ENCODE results near the gene ABR. TPM values are rescaled to one million over a fixed set of nuclear protein-coding genes. Genes with fewer than 3 reads are reported as not detected.
"Not testable (repeated sequence)": the region's sequence is repeated elsewhere in the genome, so short reads cannot be mapped to it uniquely, and the experiment has no call there.

The ABR gene
- total RNA-seq, 1 donor from 2014 or later, result 24.5 TPM

- Histone ChIP-seq H3K4me1 (ENCODE audit: control insufficient read depth in 3 of 3, insufficient read depth in 3 of 3, low read length in 3 of 3) (peaks cover 0 to 4% (median 2%) of the 10 kb centered on the region in 3 donors), H3K4me3 (ENCODE audit: low read length in 3 of 3) (peak overlapping the region in 2 of 3 donors; percentile 62 to 70), H3K9ac (ENCODE audit: low read depth in 1 of 3, low read length in 3 of 3) (peak overlapping the region; percentile 33 to 60 (median 45))
Observed at GRCh38 chr17:1203111-1203966, 23.6 kb upstream of the ABR start.

GRCh38 chr17:1202291-1202690 lies 22.5 kb upstream of the ABR start:
- peaks cover 9 to 11% (median 11%) of the 10 kb centered on the region in 3 donors for H3K4me1 ChIP-seq (ENCODE audit: control insufficient read depth in 3 of 3, insufficient read depth in 3 of 3, low read length in 3 of 3)
- no peak overlapping the region for H3K9ac ChIP-seq (ENCODE audit: low read depth in 1 of 3, low read length in 3 of 3)
- no peak overlapping the region for H3K4me3 ChIP-seq (ENCODE audit: low read length in 3 of 3)
- no peaks in the 10 kb centered on the region for H3K36me3 ChIP-seq (ENCODE audit: control insufficient read depth in 3 of 3, insufficient read depth in 3 of 3, low read length in 3 of 3)
- H3K9me3 ChIP-seq (ENCODE audit: control insufficient read depth in 3 of 3, low read length in 3 of 3), result no peaks in the 10 kb centered on the region
- no peak overlapping the region for H3K27ac ChIP-seq (ENCODE audit: low read depth, low read length)
- peaks cover 0 to 5% (median 3%) of the 10 kb centered on the region in 3 donors for H3K27me3 ChIP-seq (ENCODE audit: control insufficient read depth in 3 of 3, insufficient read depth in 3 of 3, low read length in 3 of 3)

More at GRCh38 chr17:1203111-1203966, 23.6 kb upstream of the ABR start:
- H3K27ac ChIP-seq (ENCODE audit: low read depth, low read length), result peak overlapping the region; percentile 19
- no peaks in the 10 kb centered on the region for H3K36me3 ChIP-seq (ENCODE audit: control insufficient read depth in 3 of 3, insufficient read depth in 3 of 3, low read length in 3 of 3)
- H3K27me3 ChIP-seq (ENCODE audit: control insufficient read depth in 3 of 3, insufficient read depth in 3 of 3, low read length in 3 of 3), result peaks cover 0 to 7% (median 4%) of the 10 kb centered on the region in 3 donors
- H3K9me3 ChIP-seq (ENCODE audit: control insufficient read depth in 3 of 3, low read length in 3 of 3), result no peaks in the 10 kb centered on the region

- no peak overlapping the region for H3K27ac ChIP-seq (ENCODE audit: low read depth, low read length)
- peaks cover 9 to 11% (median 11%) of the 10 kb centered on the region in 3 donors for H3K4me1 ChIP-seq (ENCODE audit: control insufficient read depth in 3 of 3, insufficient read depth in 3 of 3, low read length in 3 of 3)
Observed at GRCh38 chr17:1201132-1201702, 21.4 kb upstream of the ABR start.

GRCh38 chr17:1199271-1199743 lies 19.5 kb upstream of the ABR start:
- H3K4me3 ChIP-seq (ENCODE audit: low read length in 3 of 3); H3K36me3 ChIP-seq (ENCODE audit: control insufficient read depth in 3 of 3, insufficient read depth in 3 of 3, low read length in 3 of 3); H3K27ac ChIP-seq (ENCODE audit: low read depth, low read length); H3K9ac ChIP-seq (ENCODE audit: low read depth in 1 of 3, low read length in 3 of 3); H3K9me3 ChIP-seq (ENCODE audit: control insufficient read depth in 3 of 3, low read length in 3 of 3); H3K27me3 ChIP-seq (ENCODE audit: control insufficient read depth in 3 of 3, insufficient read depth in 3 of 3, low read length in 3 of 3): not testable (repeated sequence)
- H3K4me1 ChIP-seq (ENCODE audit: control insufficient read depth in 3 of 3, insufficient read depth in 3 of 3, low read length in 3 of 3), result peaks cover 9 to 11% (median 11%) of the 10 kb centered on the region in 3 donors

More at GRCh38 chr17:1201132-1201702, 21.4 kb upstream of the ABR start:
- no peak overlapping the region for H3K4me3 ChIP-seq (ENCODE audit: low read length in 3 of 3)
- peaks cover 0 to 7% (median 3%) of the 10 kb centered on the region in 3 donors for H3K27me3 ChIP-seq (ENCODE audit: control insufficient read depth in 3 of 3, insufficient read depth in 3 of 3, low read length in 3 of 3)
- no peaks in the 10 kb centered on the region for H3K9me3 ChIP-seq (ENCODE audit: control insufficient read depth in 3 of 3, low read length in 3 of 3)
- H3K9ac ChIP-seq (ENCODE audit: low read depth in 1 of 3, low read length in 3 of 3), result no peak overlapping the region
- no peaks in the 10 kb centered on the region for H3K36me3 ChIP-seq (ENCODE audit: control insufficient read depth in 3 of 3, insufficient read depth in 3 of 3, low read length in 3 of 3)

DNA sequence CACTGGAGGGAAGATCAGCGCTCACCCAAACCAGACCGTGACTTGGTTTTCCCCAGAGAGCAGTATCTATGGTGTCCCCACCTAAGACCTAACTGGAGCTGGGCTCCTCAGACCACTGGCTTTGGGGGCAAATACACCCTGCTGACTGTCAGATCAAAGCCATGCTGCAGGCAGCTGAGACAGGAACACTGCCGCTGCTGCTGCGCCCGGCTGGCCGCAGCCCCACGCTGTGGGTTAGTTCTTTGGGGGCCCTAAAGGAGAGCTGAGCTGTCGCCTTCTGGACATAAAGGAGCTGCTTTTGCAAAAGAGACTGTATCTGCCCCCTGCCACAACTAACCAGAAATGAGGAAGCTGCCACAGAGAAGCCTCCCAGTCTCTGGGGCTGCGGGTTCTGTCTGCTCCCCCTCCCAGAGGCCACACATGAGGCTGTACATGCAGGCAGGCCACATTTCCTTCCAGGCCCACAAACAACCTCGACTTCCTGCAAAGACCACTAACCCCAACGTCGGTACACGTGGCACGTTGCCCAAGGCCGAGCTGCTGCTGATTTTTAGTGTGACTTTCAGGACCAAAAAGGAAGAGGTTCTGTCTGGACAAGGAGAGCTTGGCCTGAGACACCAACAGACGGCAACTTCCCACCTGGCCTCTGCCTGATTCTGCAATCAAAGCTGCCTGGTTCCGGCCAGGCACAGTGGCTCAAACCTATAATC lies 18.2 kb upstream of the ABR start:
- Histone ChIP-seq H3K27ac (ENCODE audit: low read depth, low read length) (peak overlapping the region; percentile 80), H3K4me3 (ENCODE audit: low read length in 3 of 3) (no peak overlapping the region), H3K4me1 (ENCODE audit: control insufficient read depth in 3 of 3, insufficient read depth in 3 of 3, low read length in 3 of 3) (peaks cover 8 to 9% (median 9%) of the 10 kb centered on the region in 3 donors), H3K27me3 (ENCODE audit: control insufficient read depth in 3 of 3, insufficient read depth in 3 of 3, low read length in 3 of 3) (peaks cover 0 to 11% (median 0%) of the 10 kb centered on the region in 3 donors), H3K9ac (ENCODE audit: low read depth in 1 of 3, low read length in 3 of 3) (peak overlapping the region in 1 of 3 donors; percentile 8), H3K9me3 (ENCODE audit: control insufficient read depth in 3 of 3, low read length in 3 of 3) (no peaks in the 10 kb centered on the region), H3K36me3 (ENCODE audit: control insufficient read depth in 3 of 3, insufficient read depth in 3 of 3, low read length in 3 of 3) (no peaks in the 10 kb centered on the region)

DNA sequence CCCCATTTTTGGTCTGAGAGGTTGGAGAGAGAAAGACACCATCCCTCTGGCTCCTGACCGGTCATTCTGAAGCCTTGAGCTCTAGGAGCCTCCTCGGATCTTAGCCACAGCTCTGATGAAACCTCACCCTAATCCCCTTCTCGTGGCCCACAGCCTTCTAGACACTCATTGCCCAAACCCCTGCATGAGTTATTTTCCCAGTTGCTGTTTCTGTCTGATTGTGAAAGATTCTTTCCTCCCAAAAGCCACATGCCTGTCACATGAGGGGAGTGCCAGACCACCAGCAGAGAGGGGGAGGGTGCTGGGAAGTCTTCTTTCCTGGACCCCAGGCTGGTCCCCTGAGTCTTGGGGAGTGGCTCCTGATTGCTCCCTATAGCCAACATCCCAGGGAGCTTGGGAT lies 17.6 kb upstream of the ABR start:
- H3K9me3 ChIP-seq (ENCODE audit: control insufficient read depth in 3 of 3, low read length in 3 of 3), result no peaks in the 10 kb centered on the region
- peak overlapping the region in 1 of 3 donors; percentile 8 for H3K9ac ChIP-seq (ENCODE audit: low read depth in 1 of 3, low read length in 3 of 3)

GRCh38 chr17:1196946-1197345 lies 17.2 kb upstream of the ABR start:
- H3K4me1 ChIP-seq (ENCODE audit: control insufficient read depth in 3 of 3, insufficient read depth in 3 of 3, low read length in 3 of 3), result peaks cover 8 to 9% (median 9%) of the 10 kb centered on the region in 3 donors
- H3K27ac ChIP-seq (ENCODE audit: low read depth, low read length), result peak overlapping the region; percentile 80

More for the DNA sequence above, 17.6 kb upstream of the ABR start:
- Histone ChIP-seq H3K36me3 (ENCODE audit: control insufficient read depth in 3 of 3, insufficient read depth in 3 of 3, low read length in 3 of 3) (no peaks in the 10 kb centered on the region), H3K27me3 (ENCODE audit: control insufficient read depth in 3 of 3, insufficient read depth in 3 of 3, low read length in 3 of 3) (peaks cover 0 to 8% (median 0%) of the 10 kb centered on the region in 3 donors), H3K27ac (ENCODE audit: low read depth, low read length) (peak overlapping the region; percentile 80), H3K4me1 (ENCODE audit: control insufficient read depth in 3 of 3, insufficient read depth in 3 of 3, low read length in 3 of 3) (peaks cover 8 to 9% (median 9%) of the 10 kb centered on the region in 3 donors), H3K4me3 (ENCODE audit: low read length in 3 of 3) (no peak overlapping the region)

GRCh38 chr17:1192911-1193699 lies 13.3 kb upstream of the ABR start:
- H3K27ac ChIP-seq (ENCODE audit: low read depth, low read length), result no peak overlapping the region
- peaks cover 6 to 21% (median 8%) of the 10 kb centered on the region in 3 donors for H3K27me3 ChIP-seq (ENCODE audit: control insufficient read depth in 3 of 3, insufficient read depth in 3 of 3, low read length in 3 of 3)
- H3K4me3 ChIP-seq (ENCODE audit: low read length in 3 of 3), result no peak overlapping the region
- H3K4me1 ChIP-seq (ENCODE audit: control insufficient read depth in 3 of 3, insufficient read depth in 3 of 3, low read length in 3 of 3), result peaks cover 18 to 20% (median 19%) of the 10 kb centered on the region in 3 donors
- no peak overlapping the region for H3K9ac ChIP-seq (ENCODE audit: low read depth in 1 of 3, low read length in 3 of 3)
- no peaks in the 10 kb centered on the region for H3K36me3 ChIP-seq (ENCODE audit: control insufficient read depth in 3 of 3, insufficient read depth in 3 of 3, low read length in 3 of 3)
- no peaks in the 10 kb centered on the region for H3K9me3 ChIP-seq (ENCODE audit: control insufficient read depth in 3 of 3, low read length in 3 of 3)

More at GRCh38 chr17:1196946-1197345, 17.2 kb upstream of the ABR start:
- Histone ChIP-seq H3K4me3 (ENCODE audit: low read length in 3 of 3) (no peak overlapping the region), H3K9ac (ENCODE audit: low read depth in 1 of 3, low read length in 3 of 3) (peak overlapping the region in 1 of 3 donors; percentile 8), H3K36me3 (ENCODE audit: control insufficient read depth in 3 of 3, insufficient read depth in 3 of 3, low read length in 3 of 3) (no peaks in the 10 kb centered on the region), H3K9me3 (ENCODE audit: control insufficient read depth in 3 of 3, low read length in 3 of 3) (no peaks in the 10 kb centered on the region), H3K27me3 (ENCODE audit: control insufficient read depth in 3 of 3, insufficient read depth in 3 of 3, low read length in 3 of 3) (peaks cover 0 to 8% (median 0%) of the 10 kb centered on the region in 3 donors)

- Histone ChIP-seq H3K27me3 (ENCODE audit: control insufficient read depth in 3 of 3, insufficient read depth in 3 of 3, low read length in 3 of 3) (peaks cover 6 to 22% (median 8%) of the 10 kb centered on the region in 3 donors), H3K36me3 (ENCODE audit: control insufficient read depth in 3 of 3, insufficient read depth in 3 of 3, low read length in 3 of 3) (no peaks in the 10 kb centered on the region), H3K4me1 (ENCODE audit: control insufficient read depth in 3 of 3, insufficient read depth in 3 of 3, low read length in 3 of 3) (peaks cover 24 to 28% (median 27%) of the 10 kb centered on the region in 3 donors), H3K9ac (ENCODE audit: low read depth in 1 of 3, low read length in 3 of 3) (no peak overlapping the region), H3K4me3 (ENCODE audit: low read length in 3 of 3) (no peak overlapping the region), H3K27ac (ENCODE audit: low read depth, low read length) (no peak overlapping the region), H3K9me3 (ENCODE audit: control insufficient read depth in 3 of 3, low read length in 3 of 3) (no peaks in the 10 kb centered on the region)
Observed at GRCh38 chr17:1190751-1191331, 11.1 kb upstream of the ABR start.

All from skeletal muscle tissue (tissue), 4 donors.